NCI-H526 treated with DMSO at 0.1 percent for 48 hours (cell line): Measurements from ENCODE around the gene SLC9C2.
"Not testable (repeated sequence)": the region's sequence is repeated elsewhere in the genome, so short reads cannot be mapped to it uniquely, and the experiment has no call there.

Experiments
- DNase-seq: peaks from one replicate; lab custom pipeline; 2025; lab: John Stamatoyannopoulos, UW

Gene SLC9C2

GRCh38 chr1:173580071-173580470, 22.8 kb downstream of the SLC9C2 start:
- no peak for DNase-seq

DNA sequence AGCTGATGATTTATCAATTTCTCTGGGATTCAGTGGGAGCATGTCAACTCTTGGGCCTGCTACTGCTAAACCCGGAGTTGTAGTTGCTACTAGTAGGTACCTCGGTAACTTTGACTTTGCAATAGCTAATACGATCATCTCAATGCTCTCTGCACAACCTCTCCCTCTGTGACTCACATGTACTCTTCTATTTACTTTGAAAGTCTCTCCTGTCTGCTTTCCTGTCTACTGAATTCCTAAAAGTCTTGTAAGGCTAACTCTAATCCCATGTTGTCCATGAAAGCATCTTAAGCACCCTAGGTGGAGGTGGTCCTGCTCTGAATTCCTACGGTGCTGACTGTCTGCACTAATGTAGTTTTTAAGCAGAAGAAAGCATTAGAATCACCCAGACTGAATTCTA, 29.3 kb downstream of the SLC9C2 start:
- no peak for DNase-seq

GRCh38 chr1:173572201-173572873, 30.5 kb downstream of the SLC9C2 start:
- DNase-seq = no peak

DNA sequence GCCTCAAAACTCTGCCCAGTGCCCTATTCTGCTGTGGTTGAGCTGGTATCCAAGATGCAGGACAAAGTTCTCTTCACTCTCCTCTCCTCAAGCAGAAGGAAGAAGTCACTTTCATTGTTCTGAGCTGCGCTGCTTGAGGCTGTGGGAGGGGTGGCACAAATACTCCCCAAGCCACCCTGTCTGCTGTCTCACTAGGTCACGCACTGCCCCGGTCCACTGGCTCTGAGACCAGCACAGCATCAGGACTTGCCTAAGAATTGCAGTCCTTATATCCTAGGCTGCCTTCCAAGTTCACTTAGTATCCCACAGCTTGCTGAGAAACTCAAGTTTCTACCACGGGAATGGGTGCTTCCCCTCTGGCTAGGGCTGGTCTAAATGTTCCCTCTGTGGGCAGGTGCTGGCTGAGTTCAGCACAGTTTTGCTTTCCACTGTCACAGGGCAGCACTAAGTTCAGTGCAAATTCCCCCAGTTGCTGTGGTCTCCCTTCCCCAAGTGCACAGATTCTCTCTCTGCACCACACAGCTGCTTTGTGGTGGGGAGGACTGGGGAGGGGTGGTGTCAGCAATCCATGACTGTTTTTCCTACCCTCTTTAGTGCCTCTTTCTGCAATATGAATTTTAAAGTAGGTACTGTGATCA, 32.4 kb downstream of the SLC9C2 start:
- no peak for DNase-seq

DNA sequence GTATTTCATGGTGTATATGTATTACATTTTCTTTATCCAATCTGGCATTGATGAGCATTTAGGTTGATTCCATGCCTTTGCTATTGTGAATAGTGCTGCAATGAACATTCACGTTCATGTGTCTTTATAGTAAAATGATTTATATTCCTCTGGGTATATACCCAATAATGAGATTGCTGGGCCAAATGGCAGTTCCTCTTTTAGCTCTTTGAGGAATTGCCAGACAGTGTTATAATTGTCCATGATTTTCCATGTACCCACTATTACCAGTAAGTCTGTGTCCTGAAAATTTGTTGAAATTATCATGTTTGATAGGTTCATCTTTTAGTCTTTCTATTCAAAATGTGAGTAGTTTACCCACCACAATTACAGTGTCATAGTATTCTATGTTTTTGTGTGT, 34.4 kb downstream of the SLC9C2 start:
- no peak for DNase-seq

DNA sequence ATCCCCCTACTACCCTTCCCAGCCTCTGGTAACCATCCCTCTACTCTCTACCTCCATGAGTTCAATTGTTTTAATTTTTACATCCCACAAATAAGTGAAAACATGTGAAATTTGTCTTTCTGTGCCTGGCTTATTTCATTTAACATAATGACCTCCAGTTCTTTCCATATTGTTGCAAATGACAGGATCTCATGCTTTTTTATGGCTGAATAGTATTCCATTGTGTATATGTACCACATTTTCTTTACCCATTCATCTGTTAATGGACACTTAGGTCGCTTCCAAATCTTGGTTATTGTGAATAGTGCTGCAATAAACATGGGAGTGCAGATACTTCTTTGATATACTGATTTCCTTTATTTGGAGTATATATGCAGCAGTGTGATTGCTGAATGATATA, 39.0 kb downstream of the SLC9C2 start:
- DNase-seq = not testable (repeated sequence)

DNA sequence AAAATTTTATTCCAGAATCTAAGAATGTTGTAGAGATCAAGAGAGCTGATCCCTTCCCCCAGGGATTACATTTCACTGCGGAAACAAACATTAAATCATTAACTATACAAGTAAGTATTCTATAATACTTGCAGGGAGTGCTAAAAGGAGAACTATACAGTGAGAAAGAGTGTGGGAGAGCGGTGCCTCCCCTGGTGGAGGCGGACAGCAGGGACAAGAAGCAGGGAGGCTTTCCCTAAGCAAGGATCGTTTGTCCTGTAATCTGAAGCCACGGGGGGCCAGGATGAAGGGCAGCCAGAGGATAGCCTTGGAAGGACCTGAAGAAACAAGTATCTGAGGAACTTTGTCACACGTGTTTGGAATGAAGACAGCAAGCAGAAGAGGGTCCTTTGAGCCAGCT, 40.1 kb downstream of the SLC9C2 start:
- DNase-seq = no peak

- DNase-seq = no peak
Measured at GRCh38 chr1:173561263-173561662, 41.6 kb downstream of the SLC9C2 start.

DNA sequence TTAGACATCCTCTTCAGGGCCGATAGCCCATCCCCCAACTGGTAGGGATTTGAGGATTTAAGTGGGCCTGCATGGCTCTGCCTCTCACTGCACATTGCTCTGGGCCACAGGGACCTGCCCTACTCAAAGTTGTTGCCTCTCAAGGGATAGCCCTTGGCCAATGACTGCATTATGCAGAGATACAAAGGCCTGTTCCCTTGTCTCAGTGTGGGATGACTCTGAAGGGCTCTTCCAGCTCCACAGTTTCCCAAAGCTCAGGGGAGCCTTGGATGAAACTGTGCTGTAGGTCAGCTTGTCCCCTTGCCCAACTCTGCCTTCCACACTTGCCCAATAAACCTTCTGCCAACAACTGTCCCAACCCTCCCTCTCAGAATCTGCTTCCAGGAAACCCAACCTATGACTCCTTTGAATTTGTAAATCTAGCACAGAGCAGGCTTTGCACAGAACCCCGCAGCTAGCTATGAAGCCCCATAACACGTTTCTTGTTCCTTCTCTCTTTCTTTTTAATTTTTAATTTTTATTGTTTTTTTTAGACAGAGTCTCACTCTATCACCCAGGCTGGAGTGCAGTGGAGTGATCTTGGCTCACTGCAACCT, 42.5 kb downstream of the SLC9C2 start:
- DNase-seq = no peak

GRCh38 chr1:173555651-173556305, 47.1 kb downstream of the SLC9C2 start:
- no peak for DNase-seq

- DNase-seq = no peak
Measured at GRCh38 chr1:173554541-173555250, 48.2 kb downstream of the SLC9C2 start.

DNA sequence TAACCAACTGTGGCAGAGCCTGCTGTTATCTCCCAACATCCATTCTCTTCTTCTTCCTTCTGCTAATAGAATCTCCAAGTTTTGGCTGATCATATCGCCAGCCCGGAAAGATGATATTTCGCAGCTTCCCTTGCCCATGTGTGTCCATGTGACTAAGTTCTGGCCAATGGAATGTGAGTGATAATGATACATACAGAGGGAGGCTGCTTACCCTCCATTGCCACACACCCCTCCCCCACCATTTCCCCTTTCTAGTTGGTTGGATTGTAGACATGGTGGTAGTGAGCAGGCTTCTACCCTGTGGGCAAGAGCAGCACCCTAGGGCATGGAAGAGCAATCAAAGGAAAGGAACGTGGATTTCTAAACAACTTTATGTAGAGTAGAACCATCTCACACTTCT, 48.8 kb downstream of the SLC9C2 start:
- no peak for DNase-seq

- DNase-seq = no peak
Measured at GRCh38 chr1:173553312-173553711, 49.6 kb downstream of the SLC9C2 start.

DNA sequence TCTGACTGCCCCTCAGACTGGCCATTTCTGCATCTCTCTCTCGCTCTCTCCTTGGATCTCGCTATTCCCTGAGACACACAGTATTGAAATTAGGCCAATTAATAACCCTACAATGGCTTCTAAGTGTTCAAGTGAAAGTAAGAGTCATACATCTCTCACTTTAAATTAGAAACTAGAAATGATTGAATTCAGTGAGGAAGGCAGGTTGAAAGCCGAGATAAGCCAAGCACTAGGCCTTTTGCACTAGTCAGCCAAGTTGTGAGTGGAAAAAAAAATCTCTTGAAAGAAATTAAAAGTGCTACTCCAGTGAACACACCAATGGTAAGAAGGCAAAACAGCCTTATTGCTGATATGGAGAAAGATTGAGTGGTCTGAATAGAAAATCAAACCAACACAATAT, 51.2 kb downstream of the SLC9C2 start:
- no peak for DNase-seq

DNA sequence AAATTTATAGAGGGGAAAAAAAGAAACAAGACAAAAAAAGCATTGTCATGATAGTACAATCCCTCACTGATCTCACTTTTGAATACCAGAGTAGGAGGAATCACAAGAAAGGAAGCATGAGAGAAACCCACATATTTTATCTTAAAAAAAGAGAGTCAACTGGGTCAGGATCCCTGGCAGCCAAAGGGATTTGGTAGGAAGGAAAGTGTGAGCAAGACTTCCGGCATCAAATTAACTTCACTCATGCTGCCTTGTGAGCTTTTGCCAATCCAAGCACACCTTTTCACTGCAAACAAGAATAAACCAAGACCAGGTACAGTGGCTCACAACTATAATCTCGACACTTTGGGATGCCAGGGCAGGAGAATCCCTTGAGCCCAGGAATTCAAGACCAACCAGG, 53.1 kb downstream of the SLC9C2 start:
- no peak for DNase-seq

- no peak for DNase-seq
Measured at GRCh38 chr1:173545688-173546087, 57.2 kb downstream of the SLC9C2 start.

DNA sequence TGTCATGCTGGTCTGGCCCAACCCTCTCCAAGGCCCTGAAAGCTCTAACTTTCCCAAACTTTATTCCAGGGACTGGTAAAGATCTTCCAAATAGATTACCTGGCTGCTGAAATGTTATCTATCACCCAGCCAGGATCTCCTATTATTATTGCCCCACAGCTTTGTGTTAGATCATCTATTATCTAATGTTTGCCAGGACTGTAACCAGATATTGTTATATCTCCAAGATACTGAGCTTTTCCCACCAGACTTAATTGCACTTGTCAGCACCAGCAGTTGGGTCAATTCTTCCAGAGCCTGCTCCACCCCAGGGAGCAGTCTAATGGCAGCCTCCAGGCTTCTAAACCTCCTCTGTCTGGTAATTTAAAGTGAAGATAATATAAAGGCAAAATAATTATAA, 66.6 kb downstream of the SLC9C2 start:
- no peak for DNase-seq

DNA sequence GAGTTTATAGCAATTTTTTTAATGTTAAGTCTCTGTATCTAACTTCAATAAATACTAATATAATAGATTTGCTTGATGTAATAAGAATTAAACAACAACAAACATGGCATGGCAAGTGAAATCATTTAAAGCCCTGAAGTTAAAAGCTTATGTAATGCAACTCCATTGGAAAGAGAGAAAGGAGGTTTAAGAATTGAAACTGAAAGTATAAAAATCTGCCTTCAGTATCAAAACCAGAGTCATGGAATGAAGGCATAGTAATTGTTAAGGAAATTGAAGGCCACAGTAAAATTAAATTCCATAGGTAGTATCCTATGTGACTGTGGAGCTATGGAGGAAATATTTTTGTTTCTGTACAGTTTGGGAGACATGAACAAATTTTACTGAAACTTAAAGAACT, 70.6 kb downstream of the SLC9C2 start:
- no peak for DNase-seq

DNA sequence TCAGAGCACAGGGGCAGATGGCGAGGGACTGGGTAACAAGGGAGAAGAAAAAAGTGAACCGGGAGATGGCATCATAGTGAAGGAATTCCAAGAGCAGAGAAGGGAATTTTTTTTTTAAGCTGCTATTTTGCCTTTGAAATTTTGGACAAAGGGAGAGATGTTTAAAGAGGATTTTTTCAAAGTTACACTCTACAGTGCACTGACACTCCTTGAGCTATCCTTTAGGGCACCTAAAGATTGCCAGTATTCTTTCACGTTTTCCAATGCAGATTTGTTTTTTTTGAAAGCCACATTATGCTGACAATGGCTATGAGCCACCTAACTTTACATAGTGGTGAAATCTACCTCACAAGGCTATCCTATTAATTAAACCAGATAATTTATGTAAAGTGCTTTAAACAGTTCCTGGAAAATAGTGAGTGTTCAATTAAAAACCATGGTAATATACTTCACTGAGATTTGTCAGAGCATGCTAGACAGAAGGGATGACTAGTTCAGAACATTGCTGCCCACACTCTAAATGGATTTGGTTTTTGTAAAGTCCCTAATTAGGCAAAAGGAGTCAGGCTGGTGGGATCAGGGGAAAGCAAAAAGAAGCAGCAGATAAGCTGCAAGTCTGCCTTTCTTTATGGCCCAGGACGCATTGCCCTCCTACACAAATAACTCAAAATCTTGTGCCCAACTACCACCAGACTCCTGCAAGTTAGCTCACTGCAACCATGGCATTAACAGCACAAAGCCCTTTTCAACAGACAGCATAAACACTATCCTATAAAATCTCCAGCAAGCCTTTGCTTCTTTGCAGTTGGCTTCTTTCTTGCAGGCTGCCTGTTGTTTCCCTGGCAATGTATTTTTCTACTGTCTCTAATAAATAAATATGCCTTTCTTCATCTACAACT, 71.8 kb downstream of the SLC9C2 start:
- no peak for DNase-seq

DNA sequence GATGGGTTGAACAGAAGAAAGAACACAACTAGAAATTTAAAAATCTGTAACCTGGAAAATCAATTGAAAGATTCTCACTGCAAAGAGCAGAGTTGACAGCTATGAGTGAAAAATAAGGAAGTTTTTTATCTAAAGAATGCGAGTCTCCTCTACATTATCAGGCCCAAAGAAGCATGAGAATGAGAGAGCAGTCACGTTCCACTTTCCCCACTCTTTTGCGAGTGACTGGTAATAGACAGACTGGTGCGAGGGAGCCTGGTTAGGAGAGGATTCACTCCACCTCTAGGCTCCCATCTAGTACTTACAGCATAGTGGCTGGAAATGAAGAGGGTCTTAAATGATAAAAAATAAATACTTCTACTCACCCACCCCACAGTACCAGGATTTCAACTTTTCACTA, 73.8 kb downstream of the SLC9C2 start:
- DNase-seq = no peak

GRCh38 chr1:173527151-173527826, 75.6 kb downstream of the SLC9C2 start:
- DNase-seq = no peak
